Measurements from ENCODE around the gene DYNLT2.

Gene DYNLT2, protein sequence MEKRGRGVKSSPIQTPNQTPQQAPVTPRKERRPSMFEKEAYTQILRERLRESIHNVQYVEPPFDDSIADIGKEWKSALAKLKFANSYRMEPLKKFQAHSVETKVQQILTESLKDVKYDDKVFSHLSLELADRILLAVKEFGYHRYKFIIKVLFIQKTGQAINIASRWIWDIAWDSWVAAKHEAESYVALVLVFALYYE

DNA sequence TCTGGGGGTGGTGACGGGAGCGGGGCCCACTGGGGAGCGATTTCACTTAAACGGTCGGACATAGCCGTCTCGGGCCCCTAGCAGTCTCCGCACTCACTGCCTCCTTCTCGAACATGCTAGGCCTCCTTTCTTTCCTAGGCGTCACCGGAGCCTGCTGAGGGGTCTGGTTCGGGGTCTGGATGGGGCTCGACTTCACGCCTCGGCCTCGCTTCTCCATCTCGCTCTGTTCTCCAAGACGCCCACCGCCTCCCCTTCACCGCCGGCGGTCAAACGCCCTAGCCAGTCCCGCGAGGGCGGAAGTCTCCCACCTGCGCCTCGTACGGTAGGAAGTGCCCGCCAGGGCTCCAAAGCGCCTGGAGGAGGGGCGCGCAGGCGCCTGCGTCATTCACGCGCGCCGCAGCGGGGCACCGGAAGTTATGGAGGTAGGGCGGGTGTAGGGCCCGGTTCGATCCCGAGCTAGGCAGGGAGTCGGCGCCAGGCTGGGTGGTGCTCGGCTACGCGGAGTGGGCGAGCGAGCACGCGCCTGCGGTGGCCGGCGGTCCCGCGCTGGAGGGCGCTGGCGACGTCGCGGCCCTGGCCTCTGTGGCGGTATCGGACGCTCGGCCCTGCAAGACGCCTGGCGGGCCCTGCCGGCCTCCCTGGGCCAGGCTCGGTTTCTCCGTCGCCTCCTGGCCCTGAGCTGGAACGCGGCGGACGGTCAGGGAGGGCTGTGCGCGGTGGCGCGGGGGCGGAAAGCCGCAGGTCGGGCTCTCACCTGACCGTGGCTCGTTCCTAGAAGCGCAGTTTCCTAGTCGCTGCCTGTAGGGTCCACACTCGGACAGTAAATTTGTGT is at the start of gene DYNLT2, which contains the start of gene ERMARD:
TSS of gene DYNLT2 (minus strand) at position 331 of the 832 bp plus-strand sequence. CDS start at position 217, 114 bp downstream.
TSS of gene ERMARD (plus strand) at position 381 of the 832 bp plus-strand sequence. CDS start at position 417, 36 bp downstream.
- peak; percentile 46 for DNase-seq

DNA sequence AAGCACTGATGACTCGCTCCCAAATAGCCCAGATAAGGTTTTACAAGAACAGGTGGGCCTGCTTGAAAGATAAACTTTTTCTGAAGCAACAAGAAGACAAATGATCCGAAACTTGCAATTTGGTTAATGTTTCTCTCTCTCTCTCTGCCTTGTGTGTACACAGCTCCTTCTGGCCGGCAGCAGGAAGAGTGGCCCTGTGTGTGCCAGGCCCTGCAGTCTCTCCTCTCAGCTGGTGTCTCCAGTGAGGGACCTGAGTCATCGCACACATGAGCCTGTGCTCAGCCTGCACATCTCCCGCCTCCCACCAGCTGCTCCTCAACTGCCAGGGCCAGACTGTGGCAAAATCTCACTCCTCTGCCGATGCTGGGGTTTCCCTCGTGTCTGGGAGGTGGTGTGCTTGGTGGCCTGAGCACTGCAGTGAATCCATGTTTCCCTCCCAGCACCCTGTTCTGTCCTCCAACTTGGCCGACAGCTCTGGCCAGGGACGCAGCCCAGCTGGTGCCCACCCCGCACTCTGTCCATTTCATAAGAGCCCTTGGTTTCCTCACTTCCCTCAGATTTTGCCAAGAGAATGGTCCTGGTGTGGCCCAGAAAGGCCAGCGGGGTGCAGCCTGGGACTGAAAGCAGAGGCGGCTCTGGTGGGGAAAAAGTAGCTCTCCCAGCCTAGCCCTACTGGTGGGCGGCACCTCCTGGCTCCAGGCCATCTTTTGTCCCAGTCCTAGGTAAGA is 49.5 kb upstream of the DYNLT2 start:
- peak; percentile 5 for DNase-seq

DNA sequence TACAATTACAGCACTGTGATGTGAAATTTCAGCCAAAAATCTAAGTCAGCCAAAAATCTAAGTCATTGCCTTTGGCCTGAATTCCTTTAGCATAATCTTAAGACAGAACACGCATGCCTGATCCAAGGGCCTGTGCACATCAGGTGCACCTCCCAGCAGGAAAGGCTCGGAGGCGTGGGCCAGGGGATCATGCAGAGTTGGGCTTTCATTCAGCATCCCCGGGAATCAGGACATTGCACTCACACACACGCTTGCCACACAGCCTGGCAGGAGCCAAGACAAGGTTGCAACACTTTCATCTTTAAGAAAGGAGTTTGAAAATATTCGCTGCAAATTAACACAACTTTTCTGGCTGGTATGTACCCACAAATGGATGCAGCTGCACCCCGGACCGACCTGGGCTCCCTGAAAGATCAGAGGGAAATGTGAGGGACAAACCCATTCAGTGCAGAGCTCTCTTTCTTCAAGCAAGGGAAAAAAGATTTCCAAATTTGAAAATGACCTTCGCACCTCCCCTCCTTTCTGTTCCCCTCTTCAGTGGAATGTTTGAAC is 48.8 kb upstream of the DYNLT2 start:
- DNase-seq: no peak

DNA sequence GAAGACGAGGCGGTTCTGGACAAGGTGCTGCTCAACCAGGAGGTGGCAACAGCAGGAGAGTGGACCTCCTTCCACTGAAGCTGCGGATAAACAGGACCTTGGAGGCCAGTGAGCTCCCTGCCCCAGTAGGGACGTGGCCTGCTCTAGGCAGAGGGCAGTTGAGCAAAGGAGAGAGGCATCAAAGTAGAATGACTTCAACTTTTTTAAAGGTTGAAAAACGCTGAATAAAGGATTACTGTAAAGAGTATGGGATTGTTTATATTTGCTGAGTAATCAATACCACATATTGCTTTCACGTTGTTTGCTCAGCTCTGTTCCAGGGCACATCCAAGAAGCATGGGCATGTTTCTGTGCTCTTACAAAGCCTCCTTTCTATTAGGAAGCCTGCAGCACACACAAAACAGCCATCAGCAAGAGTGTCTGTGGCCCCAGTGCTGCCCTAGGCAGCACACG is 48.1 kb upstream of the DYNLT2 start:
- DNase-seq: no peak

DNA sequence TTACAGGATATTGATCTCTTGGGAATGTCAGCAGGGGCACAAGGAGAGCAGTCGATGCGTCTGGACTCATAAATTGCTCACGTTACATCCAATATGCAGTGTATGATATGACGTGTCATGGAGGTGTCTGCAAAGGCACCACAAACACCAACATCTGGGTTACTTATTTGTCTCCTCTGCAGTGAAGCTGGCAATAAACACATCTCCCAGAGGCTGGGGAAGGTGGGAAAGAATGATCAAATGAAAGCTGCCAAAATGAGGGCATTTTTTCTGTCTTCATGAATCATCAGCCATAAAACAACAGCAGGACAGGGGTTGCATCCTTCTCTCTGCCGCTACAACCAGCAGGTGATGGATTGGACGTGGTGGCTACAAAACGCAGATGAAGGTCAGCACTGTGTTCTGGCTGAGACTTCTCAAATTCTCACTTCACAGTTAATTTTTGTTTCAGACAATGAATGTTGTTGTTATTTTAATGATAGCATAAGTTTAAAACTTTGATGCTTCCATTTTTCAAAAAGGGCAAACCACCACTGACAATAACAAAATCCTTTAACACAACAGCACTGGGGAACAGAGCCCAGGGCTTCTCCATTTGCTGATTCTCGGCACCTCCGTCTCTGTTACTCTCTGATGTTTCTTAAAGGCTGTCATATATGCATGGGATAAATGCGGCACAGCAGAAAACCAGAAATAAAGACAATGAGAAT is 47.5 kb upstream of the DYNLT2 start:
- DNase-seq: no peak

DNA sequence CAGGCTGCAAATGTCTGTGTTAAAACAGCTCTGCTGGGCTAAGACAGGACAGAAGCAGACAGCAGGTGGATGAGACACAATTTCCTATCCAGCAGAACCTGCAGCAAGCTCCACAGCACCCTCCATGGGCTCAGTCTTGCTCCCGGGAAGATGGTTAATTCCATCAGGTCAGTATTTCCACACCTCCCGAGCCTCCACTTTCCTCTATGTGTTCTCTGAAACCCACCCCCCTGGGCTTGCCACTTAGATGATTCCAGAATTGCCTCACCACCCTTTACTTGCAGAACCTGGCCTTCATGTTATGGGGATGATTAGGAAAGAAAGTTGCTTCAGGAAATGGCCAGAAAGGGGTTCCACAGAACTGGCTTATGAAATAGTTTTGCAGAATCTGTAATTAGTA is 43.8 kb upstream of the DYNLT2 start:
- DNase-seq: no peak

DNA sequence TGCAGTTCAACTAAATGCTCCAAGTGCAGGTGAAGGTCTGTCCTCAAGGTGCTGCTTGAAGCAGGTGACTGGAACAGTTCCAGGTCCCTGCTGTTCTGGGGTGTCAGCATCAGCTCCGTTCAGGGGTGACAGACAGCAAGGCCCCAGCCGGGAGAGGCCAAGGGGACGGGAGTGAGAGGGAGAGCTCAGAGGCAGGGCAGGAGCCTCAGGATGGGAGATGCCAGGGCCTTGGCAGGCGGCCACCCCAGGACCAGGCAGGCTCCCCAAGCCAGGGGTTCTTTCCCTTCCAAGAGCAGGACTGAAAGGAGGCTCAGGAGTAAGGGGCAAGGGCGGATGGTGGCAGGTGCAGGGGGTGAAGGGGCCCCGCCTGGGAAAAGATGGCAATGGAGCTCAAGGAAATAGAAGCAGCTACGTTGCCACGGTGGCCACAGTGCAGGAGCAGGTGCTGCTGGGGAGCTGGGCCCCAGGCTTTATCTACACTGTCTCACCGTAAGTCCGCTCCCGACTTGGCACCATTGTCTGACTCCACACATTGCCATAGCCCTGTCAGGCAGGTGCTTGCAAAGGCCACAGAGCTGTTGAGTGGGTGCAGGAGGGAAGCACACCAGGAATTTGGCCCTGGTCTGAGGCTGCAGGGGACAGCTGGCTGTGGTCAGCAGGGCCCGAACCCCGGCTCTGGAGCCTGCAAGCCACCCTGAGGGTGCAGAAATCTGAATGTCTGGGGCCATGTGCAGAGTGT is 43.1 kb upstream of the DYNLT2 start:
- DNase-seq: no peak

DNA sequence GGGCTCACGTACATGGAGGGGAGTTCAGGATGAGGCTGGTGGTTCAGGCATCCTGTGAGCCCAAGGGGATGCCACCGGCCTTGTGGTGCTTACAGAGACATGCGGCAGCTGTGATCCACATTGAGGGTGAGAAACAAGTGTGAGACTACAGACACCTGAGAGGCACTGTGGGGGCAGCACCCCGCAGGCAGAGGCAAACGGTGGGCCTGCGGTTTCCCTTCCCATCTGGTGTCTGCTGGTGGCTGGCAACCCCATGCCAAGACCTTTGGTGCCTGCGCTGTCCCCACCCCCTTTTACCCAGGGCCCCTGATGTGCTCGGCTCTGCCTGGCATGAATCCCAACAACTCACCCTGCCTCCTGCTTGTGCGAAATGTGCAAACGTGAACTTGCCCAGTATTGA is 42.0 kb upstream of the DYNLT2 start:
- no peak for DNase-seq

DNA sequence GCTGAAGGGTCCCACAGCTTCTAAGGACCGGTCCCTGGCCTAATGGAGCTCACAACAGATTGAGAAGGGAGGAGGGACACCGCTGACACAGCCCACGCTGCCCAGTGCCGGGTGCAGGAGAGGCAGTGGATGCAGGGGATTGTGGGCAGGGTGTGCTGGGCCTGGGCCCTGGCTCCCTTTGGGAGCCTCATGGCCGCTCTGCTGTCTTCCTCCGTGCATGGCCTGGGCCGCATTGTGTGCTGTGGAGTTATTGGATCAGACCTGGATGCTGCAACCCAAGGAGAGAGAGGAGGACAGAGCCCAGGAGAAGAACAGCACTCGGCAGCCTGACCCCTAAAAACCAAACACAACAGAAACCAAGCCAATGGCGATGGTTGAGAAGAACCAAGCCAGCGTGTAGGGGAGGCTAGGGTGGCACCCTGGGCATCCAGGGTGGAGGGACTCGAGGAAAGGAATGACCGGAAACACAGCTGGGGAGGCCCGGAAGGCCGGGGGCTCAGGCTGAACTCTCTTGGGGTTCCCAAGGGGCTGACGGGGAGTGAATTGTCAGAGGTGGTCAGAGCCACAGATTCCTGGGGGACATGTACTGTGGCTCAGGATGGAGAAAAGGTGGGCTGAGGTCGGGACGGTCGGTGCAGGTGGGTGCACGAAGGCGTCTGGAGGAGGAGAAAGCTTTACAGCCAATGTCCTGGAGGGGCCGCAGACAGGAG is 41.1 kb upstream of the DYNLT2 start:
- DNase-seq: no peak

DNA sequence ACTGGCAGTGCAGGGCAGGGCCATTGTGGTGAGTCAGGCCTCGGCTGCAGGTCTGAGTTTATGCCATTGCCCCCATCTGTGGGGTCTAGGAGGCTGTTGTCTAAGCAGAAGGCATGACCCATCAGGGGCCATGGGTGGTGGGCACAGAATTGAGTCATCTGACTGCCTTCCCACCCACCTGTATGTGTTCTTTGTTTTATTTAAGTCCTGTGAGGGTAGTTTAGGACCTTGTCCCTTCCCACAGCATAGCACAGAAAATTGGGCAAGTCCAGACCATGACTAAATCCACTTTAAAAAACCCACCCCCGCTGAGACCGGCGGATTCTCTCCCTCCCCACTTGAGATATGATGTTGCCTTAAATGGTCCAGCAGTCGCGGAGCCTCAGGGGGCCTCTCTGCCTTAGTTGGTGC is 40.4 kb upstream of the DYNLT2 start:
- no peak for DNase-seq

DNA sequence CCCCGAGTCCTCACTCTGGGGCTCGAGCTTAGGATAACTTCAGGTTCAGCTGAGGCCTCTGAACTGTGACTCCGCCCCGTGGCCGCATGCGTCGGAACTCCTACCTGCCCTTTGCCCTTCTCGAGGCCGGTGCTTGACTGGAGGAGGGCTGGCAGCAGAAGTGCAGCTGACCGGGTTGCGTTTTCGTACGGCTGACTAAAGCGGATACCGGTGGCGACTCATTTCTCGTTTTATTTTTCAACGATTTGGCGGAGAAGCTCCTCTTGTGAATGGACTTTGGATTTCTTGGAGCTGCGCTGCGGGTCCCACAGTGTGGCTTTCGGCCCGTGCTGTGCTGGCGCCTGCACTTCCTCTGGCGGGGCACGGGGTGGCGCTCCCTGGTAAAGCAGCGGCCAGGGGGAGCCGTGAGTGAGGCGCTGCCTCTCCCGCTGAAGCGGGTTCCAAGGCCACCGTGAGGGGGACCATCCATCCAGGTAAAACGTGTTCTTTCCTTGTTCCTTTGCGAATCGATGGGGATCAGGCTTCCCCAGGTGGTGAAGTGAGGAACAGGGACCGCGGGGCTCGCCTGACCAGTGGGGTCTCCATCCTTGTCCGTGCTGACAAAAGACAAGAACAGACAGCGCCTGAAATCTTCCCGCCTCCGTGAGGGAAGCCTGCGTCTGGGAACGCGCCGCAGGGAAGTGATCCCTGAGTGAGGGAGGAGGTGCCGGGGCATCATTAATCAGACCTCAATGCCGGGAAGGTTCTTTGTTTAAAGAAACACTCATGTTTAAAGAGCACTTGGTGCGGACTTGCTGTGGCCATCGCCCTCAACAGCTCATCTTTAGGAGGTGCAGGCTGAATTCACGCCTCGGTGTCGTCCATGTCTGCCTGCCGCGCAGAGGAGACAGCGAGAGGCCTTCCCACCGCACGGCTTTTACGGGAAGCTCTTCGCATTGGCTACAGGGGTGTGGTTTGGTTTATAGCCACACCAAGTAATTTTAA is 38.9 kb upstream of the DYNLT2 start:
- DNase-seq: peak; percentile 23

DNA sequence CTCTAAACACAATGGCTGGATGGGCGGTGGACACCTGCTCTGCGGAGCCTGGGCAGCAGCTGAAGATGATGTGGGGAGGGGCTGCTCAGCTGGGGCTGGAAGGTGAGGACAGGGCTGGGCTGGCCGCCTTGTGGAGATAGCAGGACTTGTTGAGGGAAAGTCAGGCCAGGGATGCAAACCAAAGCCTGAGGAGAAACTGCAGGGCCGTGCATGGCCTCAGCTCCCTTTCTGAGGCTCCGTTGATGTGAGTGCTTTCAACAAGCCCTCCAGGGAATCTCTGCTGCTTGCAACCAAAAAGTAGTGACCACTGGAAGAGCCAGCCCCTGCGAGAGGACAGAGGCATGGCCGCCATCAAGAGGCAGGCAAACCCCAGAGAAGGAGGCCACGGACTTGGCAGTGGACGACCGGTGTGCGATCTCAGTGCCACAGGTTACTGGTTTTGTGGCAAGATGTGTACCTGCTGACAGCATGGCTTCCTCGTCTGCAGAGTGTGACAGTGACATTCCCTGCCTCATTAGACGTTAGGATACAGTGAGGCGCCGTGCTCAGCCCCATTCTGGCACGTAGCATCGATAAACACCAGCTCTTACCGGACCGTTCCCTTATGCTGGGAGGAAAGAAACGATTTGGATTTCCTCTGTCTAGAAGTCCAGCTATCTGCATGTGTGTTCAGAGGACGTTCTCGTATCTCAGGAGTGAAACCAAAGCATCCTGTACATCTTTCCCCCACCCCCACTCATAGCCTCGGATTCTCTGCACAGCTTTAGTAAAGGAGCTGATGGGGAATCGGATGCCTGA is 38.0 kb upstream of the DYNLT2 start:
- DNase-seq: no peak

DNA sequence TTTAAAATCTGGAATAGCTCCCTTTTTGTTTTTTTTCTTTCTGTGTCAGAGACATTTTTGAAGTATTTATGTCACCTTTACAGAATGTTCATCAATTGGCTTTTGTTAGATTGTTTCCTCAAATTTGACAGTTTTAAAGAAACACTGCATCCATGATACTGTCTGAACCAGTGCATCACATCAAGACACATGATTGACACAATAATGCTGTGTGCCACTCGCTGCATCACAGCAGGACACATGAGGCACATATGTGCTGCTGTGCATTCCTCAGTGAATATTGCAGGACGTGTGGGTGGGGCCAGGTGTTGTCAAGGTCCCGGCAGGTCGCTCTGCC is 37.4 kb upstream of the DYNLT2 start:
- no peak for DNase-seq

DNA sequence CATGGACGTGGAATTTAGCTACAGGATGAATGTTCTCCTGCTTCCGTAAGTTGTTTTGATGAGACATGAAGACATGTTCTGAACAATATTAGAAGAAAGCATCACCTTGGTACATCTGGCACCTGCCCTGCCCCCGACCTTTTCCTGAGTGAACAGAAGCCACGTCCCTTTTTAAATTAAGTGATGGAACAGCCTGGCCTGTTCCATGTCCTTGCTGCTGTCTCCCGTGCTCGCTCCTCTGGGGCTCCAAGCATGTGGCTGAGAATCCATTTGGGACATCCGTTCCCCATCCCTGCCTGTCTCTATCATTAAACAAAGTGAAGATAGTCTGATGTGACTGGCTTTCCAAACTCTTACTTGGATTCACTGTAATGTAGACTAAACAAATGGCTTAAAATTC is 36.4 kb upstream of the DYNLT2 start:
- DNase-seq: no peak

DNA sequence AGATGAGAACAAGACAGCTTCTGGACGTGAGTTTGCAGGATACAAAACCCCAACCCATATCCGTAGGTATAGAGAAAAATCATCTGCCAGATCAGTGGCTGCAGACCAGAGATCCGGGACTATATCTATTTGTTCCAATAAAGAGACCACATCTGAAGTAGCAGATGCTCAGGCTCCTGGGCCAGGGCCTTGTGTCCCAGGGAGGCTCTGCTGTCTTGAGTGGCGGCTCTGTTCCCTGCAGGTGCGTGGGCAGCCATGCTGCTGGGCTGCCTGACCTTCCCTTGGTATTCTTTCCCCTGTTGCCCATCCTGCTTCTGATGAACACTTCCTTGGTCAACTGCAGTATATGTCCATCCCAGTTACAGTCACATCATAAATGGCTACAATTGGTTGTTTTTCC is 35.0 kb upstream of the DYNLT2 start:
- DNase-seq: no peak

DNA sequence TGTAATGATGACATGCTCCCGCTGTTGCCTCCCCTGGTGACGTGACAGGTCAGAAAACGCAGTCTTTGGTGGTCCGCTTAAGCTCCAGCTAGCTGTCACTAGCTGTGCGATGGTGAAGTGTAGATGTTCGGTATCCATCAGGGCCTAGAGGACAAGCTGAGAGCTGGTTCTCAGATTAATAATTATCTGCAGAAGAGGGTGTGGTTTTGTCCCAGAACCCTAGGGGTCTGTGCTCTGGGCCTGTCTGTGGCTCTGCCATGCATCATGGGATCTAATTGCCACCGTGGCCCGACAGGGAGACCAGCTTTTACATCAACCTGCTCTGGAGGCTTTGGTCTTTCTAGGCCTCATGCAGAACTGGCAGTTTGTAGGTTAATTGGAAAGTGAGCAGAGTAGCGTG is 34.2 kb upstream of the DYNLT2 start:
- no peak for DNase-seq

DNA sequence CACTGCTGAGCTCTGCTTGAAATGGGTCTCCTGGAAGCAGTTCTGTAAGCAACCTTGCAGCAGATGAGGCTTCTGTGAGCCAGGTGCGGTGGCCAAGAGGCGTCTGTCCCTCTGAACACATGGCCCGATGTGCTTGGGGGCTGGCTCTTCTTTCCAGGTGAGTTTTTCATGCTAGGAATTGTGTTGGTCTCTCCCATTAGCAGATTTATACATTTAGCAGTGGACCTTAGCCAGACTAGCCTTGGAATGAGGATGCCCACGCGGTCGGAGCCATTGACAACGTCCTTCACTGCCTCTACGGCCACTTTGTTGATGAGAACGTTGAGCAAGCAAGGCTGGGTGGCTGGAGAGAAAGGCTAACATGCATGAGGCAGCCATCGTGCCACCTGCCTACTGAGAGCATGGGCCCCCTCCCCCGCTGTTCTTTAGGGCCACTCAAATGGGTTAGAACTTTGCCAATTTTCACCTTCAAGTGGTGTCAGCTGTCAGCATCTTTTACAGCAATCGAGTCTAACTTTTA is 33.5 kb upstream of the DYNLT2 start:
- DNase-seq: no peak

DNA sequence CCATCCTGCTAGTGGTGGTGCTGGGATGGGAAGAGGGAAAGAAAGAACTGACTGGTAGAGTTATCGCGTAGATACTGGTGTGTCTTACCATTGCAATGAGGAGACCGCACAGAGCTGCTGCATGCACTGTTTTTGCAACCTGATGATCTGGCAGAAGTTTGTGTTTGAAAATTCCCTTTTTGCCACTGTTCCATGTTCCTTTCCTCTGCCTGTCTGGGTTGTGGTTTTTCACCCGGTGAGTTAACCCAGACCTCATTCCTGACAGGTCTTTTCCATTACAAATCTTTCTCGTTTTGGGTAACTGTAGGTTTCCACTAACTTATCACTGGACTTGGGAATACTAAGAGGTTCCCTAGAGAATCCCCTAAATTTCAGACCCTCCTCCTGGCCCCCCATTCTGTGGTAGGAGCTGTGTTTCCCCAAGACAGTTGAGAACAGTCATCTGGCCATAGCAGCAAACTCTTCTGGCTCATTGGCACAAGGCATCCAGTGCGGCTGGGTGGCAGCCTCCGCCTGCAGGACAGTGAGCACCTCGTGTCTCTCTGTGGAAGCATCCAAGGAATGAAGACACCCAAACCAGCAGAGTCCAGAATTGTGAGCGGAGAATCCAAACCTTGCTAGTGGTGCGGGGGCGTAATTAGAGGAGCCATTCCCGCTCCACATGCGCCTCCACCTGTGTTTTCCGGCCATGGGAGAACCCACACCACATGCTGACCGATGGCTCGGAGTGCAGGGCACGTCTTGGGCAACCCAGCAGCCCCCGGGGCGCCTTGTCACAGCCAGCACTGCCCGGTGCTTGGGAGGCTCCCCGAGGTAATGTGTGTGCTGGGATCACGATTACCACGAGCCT is 32.8 kb upstream of the DYNLT2 start:
- no peak for DNase-seq

Measured in NCI-H2081 treated with DMSO at 0.1 percent for 48 hours (cell line).